Occipital lobe (tissue), 2 donors: Measurements from ENCODE around the gene GDF9. TPM values are rescaled to one million over a fixed set of nuclear protein-coding genes. Genes with fewer than 3 reads are reported as not detected.
"Not testable (repeated sequence)": the region's sequence is repeated elsewhere in the genome, so short reads cannot be mapped to it uniquely, and the experiment has no call there.

Experiments
- DNase-seq: peaks from one replicate; lab custom pipeline; 2025; lab: John Stamatoyannopoulos, UW
- total RNA-seq: library from RNA; depleted of rRNA; stranded (reverse); fragments of >200 nt; gene quantifications from one replicate; pipeline ENCODE4 v1.2.3, GENCODE V29; 2014

GDF9 gene
- total RNA-seq, 1 donor from 2014 or later = 1.9 TPM

DNA sequence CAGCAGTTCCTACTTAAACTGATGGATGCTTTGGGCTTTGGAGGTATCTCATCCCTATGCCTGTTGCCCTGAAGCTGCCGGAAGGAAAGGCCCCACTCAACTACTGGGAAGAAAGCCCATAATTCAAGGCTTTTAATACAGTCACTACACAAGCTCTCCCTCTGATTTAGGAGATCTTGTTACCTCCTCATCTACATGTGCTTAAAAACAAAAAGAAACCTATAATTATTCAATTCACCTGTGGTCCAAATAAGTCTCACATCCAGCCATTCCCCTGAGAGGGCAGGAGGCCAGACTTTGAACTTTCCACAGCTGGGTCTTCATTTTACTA lies 6.5 kb upstream of the GDF9 start:
- DNase-seq = no peak

DNA sequence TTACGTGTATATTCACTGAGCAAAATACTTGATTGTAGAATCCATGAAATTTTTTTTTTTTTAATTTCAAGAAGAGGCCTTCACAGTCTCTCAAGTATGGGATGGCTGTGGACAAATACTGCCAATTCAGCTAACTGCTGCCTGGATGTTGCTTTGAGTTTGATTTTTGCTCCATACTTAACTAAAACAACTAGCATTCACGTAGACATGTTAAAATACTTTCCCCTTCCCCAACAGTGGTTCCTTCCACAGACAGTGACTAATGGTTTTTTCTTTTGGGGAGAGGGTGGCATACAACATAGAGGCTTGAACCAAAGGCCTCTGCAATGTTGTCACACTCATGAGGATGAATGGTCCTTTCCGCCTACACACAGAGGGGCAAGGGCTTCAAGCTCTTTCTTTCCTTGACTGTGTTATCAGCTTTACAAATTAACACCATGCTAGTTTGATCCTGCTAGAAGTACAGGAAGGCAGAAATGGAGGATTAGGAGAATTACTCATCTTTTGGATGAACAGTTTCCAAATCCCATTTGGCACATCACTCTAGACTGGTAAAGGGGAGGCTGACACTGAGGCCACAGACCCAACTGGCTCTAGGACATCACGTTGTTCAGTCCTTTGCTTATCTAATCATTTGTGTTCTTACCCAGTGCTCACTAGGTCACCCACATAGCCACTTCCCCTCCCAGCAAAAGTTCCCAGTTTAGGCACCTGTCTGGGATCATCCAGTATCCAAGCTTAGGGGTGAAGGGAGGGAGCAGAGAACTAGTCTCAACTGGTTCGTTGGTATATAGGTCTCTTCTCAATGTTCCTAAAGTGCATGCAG lies 5.4 kb upstream of the GDF9 start:
- no peak for DNase-seq

DNA sequence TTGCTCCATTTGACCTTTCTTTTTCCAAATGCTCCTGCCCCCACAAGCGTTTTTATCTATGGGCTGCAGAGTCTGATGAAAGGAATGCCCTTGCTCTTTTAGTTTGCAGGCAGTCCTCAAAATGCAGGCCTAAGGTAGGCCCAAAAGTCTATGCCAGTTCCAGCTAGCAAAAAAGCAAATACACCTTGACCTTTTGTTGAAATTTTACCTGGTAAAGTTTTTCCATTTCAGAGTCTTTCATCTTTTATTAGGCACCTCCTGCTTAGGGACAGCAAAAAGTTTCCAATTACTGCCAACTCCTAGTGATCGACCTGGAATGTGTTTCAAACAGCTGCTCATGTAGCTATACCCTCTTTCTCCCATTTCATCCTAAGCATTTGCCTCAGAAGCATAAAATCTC lies 4.5 kb upstream of the GDF9 start:
- DNase-seq = no peak

DNA sequence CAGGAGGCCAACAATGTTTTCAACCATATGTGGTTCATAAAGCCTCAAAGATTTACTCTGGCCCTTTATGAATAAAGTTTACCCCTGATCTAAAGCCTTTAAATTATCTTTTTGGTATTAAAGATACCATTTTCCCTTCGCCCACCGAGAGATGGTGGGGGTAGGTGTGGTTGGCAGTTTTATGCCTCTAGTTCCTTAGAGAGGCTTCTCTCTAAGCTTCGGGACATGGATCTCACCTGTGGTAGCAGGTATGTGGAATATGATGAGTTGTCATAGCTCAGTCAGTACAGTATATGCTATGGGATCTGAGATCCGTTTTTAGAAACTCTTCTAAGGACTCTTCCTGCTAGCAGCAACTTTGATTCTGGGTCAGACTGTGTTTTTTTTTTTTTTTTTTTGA lies 2.5 kb upstream of the GDF9 start:
- no peak for DNase-seq

DNA sequence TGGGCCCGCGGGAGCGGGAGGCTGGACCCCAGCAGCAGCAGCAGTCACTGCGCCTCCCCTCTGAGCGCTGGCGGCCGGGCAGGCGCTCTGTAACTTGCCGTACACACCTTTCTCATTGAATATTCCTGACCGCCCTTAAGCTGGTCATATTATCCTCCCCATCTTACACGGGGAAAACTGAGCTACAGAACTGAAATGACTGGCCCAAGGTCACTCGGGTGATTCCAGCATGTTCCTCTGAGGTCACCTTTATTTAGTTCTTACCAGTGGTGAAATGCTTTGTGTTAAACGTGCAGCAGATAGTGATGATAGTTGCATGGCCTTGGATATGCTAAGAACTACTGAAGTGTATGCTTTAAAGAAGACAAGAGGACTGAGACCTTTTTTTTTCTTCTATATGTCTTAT lies 780 bp upstream of the GDF9 start:
- no peak for DNase-seq

DNA sequence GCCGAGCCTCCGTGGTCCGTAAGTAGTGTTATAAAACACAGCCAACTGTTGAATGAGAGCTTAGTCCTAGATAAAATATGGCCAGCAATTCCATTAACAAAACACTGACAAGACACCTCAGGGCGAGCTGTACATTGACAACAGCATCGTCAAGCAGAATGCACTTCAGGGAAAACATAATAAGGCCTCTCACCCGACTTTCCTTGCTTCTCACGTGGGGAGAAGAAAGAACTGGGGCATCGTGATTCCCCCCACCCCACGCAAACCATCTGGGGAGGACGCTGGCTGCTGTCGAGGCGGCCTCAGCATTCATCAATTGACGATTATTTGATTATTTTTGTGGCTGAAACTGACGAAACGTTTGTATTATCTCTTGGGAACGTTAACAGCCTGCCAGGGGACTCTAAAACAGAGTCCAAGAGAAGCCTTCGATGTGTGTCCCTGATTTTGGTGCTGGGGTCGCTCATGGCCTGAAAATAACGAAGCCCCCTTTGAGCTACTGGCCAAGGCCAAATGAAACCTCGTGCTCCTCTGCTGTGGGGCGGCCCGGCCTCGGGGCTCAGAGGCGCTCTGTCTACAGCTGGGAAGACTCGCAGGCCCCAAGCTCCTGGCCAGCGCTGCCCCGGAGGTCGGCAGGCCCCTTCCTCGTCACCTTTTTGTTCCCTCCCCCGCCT lies 464 bp downstream of the GDF9 start:
- no peak for DNase-seq

DNA sequence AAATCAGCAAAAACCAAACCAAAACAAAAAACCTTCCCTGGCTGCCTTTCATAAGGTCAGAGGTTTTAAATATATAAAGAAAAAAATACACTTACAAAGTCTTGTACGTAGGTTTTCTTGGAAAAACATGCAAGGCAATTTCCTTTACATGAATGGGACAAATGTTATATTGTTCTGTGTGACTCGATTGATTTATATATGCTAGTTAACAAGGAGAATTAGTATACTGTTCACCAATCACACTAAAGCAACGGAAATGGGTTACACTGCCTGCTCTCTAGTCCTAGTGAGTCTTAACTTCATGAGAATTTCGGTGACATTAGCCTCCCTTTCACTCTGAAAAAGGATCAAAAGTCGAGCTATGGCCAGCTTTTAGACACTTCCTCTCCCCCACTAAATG lies 5.5 kb downstream of the GDF9 start:
- no peak for DNase-seq

DNA sequence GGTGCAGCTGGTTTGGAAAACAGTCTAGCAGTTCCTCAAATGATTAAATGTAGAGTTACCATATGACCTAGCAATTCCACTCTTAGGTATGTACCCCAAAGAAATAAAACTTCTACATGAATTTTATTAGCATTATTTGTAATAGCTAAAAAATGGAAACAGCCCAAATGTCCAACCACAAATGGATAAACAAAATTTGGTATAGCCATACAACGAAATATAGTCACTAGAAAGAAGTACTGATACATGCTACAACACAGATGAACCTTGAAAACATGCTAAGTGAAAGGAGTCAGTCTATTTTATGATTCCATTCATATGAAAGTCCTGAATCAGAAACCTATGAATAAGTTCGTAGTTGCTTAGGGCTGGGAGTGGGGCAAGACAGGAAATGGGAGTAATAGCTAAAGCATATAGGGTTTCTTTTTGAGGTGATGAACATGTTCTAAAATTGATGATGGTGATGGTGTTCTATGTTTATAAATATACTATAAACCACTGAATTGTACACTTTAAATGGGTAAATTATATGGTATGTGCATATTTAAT lies 6.3 kb downstream of the GDF9 start:
- DNase-seq = no peak

DNA sequence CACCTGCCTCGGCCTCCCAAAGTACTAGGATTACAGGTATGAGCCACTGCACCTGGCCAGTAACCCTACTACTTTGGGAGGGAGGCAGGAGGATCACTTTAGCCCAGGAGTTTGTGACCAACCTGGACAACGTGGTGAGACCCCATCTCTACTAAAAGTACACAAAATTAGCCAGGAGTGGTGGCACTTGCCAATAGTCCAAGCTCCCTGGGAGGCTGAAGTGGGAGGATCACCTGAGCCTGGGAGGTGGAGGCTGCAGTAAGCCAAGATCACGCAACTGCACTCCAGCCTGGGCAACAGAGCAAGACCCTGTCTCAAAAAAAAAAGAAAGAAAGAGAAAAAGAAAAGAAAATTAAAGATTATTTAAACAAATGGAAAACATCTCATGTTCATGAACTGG lies 10.3 kb downstream of the GDF9 start:
- no peak for DNase-seq

DNA sequence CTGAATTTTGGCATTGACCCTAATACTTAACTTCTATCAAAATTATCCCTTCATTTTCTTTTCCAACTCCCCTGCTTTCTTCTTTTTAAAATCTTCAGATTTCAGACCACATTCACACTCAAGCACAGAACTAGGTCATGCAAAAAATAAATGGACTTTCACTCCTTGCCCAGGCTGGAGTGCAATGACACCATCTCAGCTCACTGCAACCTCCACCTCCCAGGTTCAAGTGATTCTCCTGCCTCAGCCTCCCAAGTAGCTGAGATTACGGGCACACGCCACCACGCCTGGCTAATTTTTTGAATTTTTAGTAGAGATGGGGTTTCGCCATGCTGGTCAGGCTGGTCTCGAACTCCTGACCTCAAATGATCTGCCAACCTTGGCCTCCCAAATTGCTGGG lies 11.3 kb downstream of the GDF9 start:
- not testable (repeated sequence) for DNase-seq

DNA sequence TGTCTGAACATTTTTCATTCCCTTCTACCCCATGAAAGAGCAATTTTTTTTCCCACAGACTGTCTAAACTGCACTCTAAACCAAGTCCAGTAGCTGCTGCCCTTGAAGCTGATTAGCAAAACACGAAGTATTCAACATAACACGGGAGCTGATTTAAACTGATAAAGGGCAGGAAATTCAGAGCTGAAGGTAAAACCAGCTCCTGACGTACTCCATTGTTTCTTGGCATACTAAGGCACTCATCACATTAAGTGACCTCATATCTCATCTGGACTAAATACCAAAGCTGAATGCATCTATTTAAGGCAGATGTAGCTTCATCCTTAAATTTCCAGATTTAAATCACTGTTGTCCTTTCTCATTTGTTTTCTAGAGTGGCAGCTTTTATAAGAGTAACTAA lies 12.0 kb downstream of the GDF9 start:
- no peak for DNase-seq

DNA sequence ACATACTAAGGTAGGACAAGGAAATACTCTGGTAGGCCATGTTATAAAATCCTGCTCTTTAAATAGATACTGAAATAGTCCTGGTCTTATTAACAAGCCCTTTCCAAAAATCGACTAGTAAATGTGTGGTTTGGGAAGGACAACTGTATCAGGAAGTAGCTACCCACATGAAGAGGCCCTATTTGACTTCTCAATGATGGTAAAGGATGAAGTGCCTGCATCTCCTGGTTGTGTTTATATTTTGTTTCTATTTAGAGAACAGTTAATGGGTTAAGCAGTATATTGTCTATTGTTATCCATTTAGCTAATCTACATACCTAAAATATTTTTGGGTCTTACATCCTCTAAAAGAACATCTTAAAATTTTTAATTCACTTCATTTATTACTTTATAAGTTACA lies 12.5 kb downstream of the GDF9 start:
- DNase-seq = no peak

DNA sequence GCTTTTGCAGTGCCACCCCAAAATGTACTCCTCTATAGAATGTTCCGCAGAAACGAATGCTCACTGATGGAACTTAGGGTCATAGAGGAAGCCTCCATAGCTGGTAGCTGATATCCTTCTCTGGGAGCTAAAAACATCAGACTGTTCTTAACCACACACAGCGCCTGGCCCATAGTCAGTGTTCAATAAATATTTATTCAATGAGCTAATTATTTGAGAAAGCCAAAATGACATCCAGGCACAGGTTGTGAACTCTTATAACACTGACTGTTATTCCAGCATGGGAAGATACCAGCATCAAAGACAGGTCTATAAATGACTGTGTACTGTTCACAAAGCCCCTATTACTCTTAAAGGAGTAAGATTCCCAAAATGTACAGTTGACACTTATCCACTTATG lies 12.9 kb downstream of the GDF9 start:
- DNase-seq = no peak

DNA sequence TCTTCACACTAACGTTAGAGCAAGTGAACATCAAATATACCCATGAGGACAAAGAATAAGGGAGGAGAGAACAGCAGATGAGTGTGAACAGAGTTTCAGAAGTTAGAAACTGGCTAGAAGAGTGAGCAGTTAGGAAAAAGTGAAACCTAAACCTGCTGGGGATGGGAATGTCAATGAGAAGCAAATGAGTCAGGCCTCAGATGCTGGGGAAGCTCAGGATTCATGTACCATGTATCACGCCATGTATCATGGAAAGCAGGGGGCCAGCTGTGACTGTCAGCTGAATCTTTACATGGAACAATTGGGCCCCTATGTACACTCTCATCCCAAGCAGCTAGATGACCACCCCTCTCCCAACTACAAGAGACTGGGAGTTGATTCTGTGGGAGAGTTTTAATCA lies 16.2 kb downstream of the GDF9 start:
- no peak for DNase-seq

DNA sequence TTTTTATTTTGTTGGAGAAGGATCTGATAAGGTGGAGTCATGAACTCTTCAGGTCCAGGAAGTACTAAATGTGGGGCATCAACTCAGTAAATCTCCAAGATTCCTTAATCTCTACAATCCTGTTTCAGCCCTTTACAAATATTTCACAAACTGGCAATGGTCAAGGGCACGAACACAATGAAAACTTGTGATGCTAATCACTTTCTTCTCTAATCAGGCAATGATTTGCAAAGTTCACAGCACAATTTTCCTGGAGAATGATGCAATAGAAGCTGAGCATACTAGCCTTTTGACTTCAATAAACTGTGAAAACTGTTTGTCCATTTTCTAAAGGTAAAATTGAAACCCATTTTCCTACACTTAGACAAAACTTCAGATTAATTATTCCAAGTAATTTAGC lies 16.9 kb downstream of the GDF9 start:
- DNase-seq = no peak

DNA sequence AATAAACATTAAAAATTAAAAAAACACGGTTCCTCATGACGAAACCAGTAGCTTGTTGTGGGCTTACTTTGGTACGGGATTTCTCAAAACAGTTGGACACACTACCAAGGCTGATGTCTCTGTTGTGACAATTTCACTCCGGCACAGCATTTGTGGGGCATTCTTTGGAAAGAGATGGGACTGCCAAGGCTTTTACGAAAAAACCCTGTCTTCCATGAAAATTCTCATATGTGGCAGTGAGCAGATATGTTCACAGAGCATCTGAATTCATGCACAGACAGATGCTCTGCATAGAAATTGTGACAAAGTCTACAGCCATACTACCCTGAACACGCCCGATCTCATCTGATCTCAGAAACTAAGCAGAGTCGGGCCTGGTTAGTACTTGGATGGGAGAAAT lies 18.0 kb downstream of the GDF9 start:
- DNase-seq = no peak

DNA sequence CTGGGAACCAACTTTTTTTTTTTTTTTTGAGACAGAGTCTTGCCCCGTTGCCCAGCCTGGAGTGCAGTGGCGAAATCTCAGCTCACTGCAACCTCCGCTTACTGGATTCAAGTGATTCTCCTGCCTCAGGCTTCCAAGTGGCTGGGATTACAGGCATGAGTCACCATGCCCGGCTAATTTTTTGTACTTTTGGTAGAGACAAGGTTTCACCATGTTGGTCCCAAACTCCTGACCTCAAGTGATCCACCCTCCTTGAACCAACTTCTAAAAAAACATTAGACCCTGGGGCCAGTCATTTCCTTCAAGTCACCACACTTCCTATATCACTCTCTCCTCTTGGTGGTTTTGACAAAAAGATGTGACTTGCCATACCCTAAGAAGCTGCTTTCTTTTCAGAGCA lies 25.0 kb downstream of the GDF9 start:
- DNase-seq = no peak

DNA sequence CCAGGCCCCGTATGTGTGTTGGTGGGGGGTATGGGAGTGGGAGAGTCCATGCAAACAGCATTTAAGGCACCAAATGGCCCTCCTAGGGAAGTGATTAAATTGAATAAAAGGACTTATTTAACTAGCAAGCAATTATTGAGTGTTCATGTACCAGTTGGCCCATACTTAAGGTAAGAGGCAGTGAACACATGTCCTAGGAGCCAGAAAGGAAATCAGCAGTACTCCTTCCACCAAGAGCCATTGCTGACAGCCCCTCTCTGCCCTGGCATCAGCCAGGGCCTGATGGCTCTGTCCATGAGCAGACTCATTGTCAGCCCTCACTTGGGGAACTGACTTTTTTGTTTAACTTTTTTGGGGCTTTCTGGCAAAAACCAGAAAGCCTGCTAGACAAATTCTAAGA lies 25.4 kb downstream of the GDF9 start:
- no peak for DNase-seq

DNA sequence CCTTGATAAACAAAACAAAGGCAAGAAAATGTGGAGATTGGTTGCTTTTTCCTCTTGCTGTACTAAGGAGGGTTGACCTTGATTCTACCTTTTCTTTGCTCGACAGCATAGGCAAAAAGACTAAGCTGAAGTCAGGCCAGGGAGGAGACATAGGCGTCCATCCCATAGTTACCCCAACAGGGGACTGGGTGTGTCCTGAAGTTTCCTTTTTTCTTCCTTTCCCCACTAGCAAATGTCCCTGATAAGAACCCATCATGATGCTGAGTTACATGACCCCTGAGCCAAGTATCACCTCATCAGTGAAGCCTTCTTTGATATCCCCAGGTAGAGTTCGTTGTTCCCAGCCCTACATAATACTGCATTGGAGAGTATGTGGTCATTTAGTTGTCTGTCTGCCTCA lies 26.0 kb downstream of the GDF9 start:
- no peak for DNase-seq

DNA sequence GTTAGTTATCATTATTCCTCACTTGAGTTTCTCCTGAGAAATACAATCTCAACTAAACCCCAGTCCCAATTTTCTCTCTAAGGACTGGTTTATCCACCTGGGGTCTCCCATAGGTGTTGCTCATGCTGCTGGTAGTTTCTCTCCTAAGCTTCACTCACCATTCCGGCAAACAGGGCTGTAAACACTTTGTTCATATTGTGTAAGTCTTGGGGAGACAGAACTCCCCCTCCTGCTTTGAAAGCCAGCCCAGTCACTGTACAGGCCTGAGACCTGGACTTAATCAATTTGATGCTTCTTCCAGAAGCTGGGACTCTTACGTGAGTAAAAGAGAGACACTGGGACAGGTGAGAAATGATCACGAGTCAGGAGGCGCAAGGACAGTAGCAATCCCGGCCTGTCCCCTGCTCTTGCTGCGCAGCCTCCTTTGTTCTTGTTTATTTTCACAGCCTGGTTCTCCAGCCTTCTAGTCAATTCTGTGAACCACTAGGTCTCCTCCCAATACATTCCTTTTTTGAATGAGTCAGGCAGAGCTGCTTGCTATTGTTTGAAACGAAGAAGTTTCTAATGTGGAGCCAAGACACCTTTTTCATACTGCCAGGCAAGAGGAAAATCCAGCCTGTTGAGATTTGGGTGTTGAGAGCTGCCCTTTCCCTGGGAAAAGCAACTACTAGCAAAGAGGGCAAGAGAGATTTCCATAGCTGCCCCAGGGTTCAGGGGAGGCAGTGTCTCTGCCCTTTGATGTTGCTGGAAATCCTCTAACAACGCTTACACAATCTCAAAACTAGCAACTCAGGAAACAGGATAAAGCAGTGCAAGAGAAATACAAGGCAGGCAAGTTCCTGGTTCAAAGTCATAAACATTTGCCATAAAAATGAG lies 26.6 kb downstream of the GDF9 start:
- no peak for DNase-seq

DNA sequence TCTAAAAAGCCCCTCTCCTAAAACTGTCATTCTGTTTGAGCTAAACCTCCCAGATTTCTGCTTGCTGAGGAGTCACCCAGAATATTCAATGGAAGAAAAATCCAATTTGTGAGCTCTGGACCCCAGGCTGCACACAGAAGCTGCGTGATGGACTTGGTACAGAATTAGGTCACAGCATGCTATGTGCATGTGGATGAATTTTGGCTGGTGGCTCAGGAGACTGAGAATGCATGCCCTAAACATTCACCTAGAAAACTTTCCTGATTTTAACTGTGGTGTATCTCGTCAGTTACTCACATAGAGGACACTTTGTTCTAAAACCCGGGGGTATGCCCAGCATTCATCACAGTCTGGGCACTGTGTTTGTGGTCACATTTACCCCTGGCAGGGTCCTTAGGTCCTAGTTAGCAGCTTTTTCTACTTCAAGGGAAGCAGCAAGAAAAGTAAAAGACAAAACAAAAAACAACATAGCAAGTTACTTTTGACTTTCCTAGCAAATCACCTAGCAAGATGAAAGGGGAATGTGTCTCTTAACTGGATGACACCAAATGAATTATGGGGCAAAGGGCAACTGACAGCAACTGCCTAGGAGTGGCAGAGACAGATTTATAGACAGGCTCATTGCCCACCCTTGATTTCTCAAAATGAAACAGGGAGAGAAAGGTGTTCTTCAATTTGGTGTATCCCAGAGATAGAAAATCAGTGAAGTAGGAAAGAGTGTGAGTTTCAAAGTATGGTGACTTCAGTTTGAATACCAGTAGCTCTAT lies 27.6 kb downstream of the GDF9 start:
- DNase-seq = no peak
